Activated CD4-positive, alpha-beta T cell treated with anti-CD3 and anti-CD28 coated beads for 36 hours (primary cell): ENCODE data around the gene PLCH2. TPM values are rescaled to one million over a fixed set of nuclear protein-coding genes. Genes with fewer than 3 reads are reported as not detected.
"Not testable (repeated sequence)": the region's sequence is repeated elsewhere in the genome, so short reads cannot be mapped to it uniquely, and the experiment has no call there.

Source experiments
- ATAC-seq: fragments of 200-7000 bp; cut with Tn5 transposase; one replicate; pipeline ENCODE4 v1.10.0; 2021; ENCODE audit warnings: mild to moderate bottlenecking, moderate library complexity
- CTCF ChIA-PET: fragments of 350-600 bp; sonication (Branson Sonifier 250); formaldehyde crosslinking; loops from one replicate; lab custom pipeline; 2021; ENCODE audit warnings: antibody characterized with exemption; lab: Charles Lee
- POLR2A ChIA-PET: fragments of 350-600 bp; sonication (Branson Sonifier 250); formaldehyde crosslinking; loops from one replicate; lab custom pipeline; 2021; ENCODE audit warnings: antibody characterized with exemption, inconsistent platforms; lab: Charles Lee
- DNase-seq: peaks from one replicate; pipeline ENCODE4 v3.0.0-alpha.2; 2020
- H3K27ac Mint-ChIP-seq: one replicate; pipeline ENCODE4 v1.8.0; 2021; ENCODE audit warnings: mixed read lengths
- H3K27me3 Mint-ChIP-seq: one replicate; pipeline ENCODE4 v1.8.0; 2021; ENCODE audit warnings: mixed read lengths
- H3K36me3 Mint-ChIP-seq: one replicate; pipeline ENCODE4 v1.8.0; 2021; ENCODE audit warnings: low read depth, mixed read lengths
- H3K4me1 Mint-ChIP-seq: one replicate; pipeline ENCODE4 v1.8.0; 2021; ENCODE audit warnings: mixed read lengths
- H3K4me3 Mint-ChIP-seq: one replicate; pipeline ENCODE4 v1.8.0; 2021; ENCODE audit warnings: mild to moderate bottlenecking, moderate library complexity, mixed read lengths
- H3K9me3 Mint-ChIP-seq: one replicate; pipeline ENCODE4 v1.8.0; 2021; ENCODE audit warnings: low read depth, mixed read lengths
- intact Hi-C, 2 experiments: fragments of 100-400 bp; cut with DNase I in 1 of 2; cut with micrococcal nuclease in 1 of 2; formaldehyde crosslinking; loops; one replicate each; pipeline versions ENCODE4 v1.14.2 to v1.15.1; 2022 to 2024; cut with DNase I, micrococcal nuclease
- total RNA-seq, 2 experiments: library from RNA; stranded (reverse); gene quantifications; one replicate each; pipeline ENCODE4 v1.2.3, GENCODE V29; 2021

The PLCH2 gene
- total RNA-seq, 2 experiments from 2014 or later = 5.1 to 6.3 TPM

DNA sequence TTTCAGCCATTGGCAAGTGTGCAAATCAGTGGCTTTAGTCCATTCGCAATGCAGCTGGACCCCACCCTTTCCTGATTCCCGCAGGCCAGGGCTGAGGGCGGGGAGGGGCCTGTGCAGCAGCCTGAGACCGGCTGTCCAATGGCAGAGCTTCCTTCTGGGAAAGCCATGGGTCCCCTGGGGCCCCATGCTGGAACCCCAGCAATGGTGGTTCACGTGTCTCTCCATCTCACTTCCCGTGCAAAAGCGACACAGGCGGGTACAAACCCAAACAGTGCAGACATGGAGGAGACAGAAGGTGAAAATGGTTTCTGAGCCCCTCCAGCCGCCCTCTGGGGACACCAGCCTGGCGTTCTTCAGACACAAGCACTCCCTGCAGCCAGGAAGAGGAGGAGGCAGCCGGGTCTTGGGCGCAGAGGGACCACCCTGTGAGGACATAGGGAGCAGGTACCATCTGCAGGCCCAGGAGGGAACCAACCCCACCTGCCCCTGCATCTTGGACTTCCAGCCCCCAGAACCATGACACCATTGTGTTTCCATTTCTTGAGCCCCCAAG is 74.3 kb downstream of the PLCH2 start:
- CTCF ChIA-PET = not testable (repeated sequence)

DNA sequence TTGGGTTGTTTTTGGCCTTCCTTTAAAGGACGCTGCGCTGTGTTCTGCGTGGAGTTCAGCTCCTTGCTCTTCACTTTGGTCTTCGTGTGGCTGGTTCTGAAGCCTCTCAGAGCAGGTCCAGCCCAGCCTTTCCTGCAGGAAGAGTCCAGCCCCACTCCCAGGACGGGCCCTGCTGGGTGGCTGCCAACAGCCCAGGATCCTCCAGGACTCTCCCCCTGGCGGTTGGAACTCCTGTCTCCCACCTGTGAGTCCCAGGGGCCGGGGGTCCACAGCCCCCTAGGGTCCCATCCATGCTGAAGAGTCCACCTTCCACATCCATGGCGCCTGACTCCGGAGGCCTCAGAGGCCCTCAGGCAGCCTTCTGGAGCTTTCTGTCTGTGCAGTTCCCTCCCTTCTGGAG is 75.5 kb downstream of the PLCH2 start:
- intact Hi-C loops, ATAC-seq, H3K27ac Mint-ChIP-seq, H3K27me3 Mint-ChIP-seq, DNase-seq, POLR2A ChIA-PET, H3K4me3 Mint-ChIP-seq, H3K9me3 Mint-ChIP-seq: not testable (repeated sequence)
- Mint-ChIP-seq H3K4me1 (peaks cover 32% of the 10 kb centered on the region), H3K36me3 (peaks cover 12% of the 10 kb centered on the region)
- CTCF ChIA-PET = interaction anchor here (0.5 kb wide), 1 partner anchor 251 kb away, joined by 3 read pairs; no protein-coding TSS in a partner anchor

More for the DNA sequence above, 74.3 kb downstream of the PLCH2 start:
- H3K36me3 Mint-ChIP-seq, ATAC-seq, DNase-seq, intact Hi-C loops, H3K27me3 Mint-ChIP-seq, H3K4me3 Mint-ChIP-seq, POLR2A ChIA-PET, H3K9me3 Mint-ChIP-seq: not testable (repeated sequence)
- Mint-ChIP-seq H3K4me1 (peaks cover 28% of the 10 kb centered on the region), H3K27ac (peak overlapping the region; percentile 43)

DNA sequence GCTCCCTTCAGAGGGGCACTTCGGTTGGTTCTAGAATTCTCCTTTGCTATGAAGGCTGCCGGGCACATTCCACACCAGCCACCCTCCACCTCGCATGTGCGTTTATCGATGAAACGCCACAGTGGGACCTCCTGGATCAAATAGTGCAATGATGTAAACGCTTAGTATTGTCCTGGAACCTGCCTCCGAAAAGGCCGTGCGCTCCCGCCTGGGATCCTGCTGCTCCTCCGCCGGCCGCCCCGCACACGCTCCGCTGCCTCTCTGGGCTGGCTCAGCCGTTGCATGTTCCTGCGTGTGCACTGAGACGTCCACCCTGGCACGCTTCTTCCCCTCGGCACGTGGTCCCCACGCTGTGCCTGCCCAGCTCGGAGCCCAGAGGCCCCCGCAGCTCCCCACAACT is 76.1 kb downstream of the PLCH2 start:
- POLR2A ChIA-PET = no interaction called here
- intact Hi-C loops = no loop called here
- CTCF ChIA-PET = no interaction called here
- H3K27me3 Mint-ChIP-seq = no peaks in the 10 kb centered on the region
- no peak overlapping the region for H3K27ac Mint-ChIP-seq
- DNase-seq (no peak), ATAC-seq (no peak)
- H3K4me3 Mint-ChIP-seq = no peak overlapping the region
- peaks cover 32% of the 10 kb centered on the region for H3K4me1 Mint-ChIP-seq
- H3K9me3 Mint-ChIP-seq = no peaks in the 10 kb centered on the region
- peaks cover 18% of the 10 kb centered on the region for H3K36me3 Mint-ChIP-seq

DNA sequence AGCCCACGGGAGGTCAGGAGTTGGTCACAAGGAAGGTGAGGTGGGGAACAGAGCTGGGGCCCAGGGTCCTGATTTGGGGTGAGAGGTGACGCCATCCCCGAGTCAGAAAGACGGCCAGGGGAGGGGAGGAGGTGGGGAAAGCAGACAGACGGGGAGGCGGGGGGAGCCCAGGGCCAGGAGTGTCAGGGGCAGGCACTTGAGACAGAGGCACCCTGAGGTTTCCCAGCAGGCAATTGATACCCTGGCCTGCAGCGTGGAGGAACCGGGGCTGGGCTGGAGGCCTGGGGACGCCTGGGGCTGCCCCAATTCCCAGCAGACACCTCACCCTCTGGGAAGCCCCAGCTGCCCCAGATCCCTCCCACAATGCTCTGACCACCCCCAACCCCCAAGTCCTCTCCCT is 77.0 kb downstream of the PLCH2 start:
- H3K9me3 Mint-ChIP-seq, H3K27ac Mint-ChIP-seq, H3K27me3 Mint-ChIP-seq, DNase-seq, ATAC-seq, CTCF ChIA-PET, H3K4me3 Mint-ChIP-seq, intact Hi-C loops, POLR2A ChIA-PET: not testable (repeated sequence)
- peaks cover 23% of the 10 kb centered on the region for H3K36me3 Mint-ChIP-seq
- H3K4me1 Mint-ChIP-seq = peaks cover 35% of the 10 kb centered on the region

DNA sequence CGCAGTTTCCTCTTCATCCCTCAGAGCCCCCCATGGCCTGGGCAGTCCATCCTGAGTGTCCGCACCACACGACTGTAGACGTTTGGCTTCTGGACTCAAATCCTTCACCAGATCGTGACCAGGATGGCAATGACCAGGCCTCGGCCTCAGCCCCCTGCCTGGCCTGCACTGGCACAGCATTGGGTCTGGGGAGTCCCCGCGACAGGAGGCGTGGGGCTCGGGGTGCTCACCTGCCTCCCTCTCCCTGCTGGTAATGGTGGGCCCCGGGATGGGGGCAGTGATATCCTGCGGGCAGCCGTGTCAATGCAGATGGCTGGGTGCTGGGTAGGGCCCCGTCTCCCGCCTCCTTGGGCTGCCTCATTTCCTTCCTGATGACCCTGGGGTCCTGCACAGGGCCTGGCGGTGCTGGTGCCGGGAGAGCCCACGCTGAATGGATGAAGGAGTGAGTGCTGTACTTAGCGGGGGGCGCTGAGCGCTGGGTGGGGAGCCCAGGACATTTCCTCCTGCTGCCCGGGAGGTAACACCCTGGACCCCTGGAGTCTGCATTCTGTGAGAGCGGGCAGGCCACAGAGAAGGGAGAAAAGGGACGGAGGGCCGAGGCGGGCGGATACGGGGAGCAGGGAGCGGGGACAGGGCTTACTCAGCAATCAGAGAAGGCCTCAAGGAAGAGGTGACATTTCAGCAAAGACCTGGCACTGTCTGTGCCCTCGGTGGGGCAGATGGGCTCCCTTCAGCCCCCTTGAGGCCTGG is 78.0 kb downstream of the PLCH2 start:
- H3K36me3 Mint-ChIP-seq = peaks cover 28% of the 10 kb centered on the region
- no peaks in the 10 kb centered on the region for H3K27me3 Mint-ChIP-seq
- no peaks in the 10 kb centered on the region for H3K9me3 Mint-ChIP-seq
- peak overlapping the region; percentile 98 for H3K27ac Mint-ChIP-seq
- ChIA-PET CTCF (interaction anchor here (3.6 kb wide), 1 partner anchor 31 kb away, joined by 25 read pairs; the partner anchor contains the start of gene PRXL2B), POLR2A (no interaction called here)
- peak overlapping the region; percentile 98 for H3K4me3 Mint-ChIP-seq
- peaks cover 38% of the 10 kb centered on the region for H3K4me1 Mint-ChIP-seq
- ATAC-seq (no peak), DNase-seq (no peak)
- intact Hi-C loops = no loop called here

DNA sequence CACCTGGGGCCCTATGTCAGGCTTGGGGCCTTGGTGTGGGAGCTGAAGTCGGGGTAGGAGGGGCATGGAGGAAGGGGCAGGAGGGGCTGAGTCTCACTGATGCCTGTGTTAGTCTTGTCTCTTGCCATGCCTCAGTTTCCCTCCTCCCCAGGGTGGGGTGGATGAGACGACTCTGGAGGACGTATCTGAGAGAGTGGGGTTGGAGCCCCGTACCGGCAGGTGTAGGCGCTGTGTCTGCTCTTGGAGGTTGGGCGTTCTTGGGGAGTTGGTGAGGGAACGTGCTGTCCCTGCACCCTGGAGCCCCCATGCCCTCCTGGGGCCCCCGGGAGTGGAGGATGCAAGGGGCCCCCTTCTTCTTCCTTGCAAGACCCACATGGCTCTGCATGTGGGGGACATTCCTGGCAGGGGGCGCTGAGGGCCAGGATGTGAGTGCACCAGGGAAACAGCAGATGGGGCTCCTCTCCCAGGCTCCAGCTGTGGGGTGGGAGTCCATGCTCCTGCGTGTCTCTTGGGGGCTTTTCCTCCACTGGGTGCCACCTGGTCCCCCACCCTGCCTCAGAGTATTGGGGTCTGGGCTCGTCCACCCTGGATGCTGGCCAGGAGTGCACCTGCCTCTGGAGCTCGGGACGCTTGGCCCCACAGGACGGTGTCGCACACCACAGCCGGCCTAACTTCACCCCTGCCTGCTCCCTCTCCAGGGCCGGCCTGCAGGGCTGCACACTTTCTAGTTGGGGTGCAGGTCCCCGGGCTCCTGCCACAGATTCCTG is 78.7 kb downstream of the PLCH2 start:
- Mint-ChIP-seq H3K4me3 (peak overlapping the region; percentile 98), H3K9me3 (no peaks in the 10 kb centered on the region), H3K36me3 (peaks cover 28% of the 10 kb centered on the region), H3K27me3 (no peaks in the 10 kb centered on the region), H3K27ac (peak overlapping the region; percentile 98), H3K4me1 (peaks cover 35% of the 10 kb centered on the region)
- intact Hi-C loops = loop anchor here in 1 of 2 experiments (5.0 kb wide), 1 partner anchor 232 kb away; no protein-coding TSS in a partner anchor
- ATAC-seq = peak; percentile 28
- ChIA-PET CTCF (interaction anchor here (3.6 kb wide), 1 partner anchor 30 kb away, joined by 25 read pairs; the partner anchor contains the start of gene PRXL2B), POLR2A (no interaction called here)
- DNase-seq = peak; percentile 79

Other genes with a start within 250 kb of the PLCH2 start
- gene SKI, start 248.0 kb upstream of the PLCH2 start, total RNA-seq = 10 to 100 TPM; 28.7 to 34.0 TPM
- gene MORN1, start 84.7 kb upstream of the PLCH2 start, total RNA-seq = 1 to 10 TPM; 5.1 to 6.1 TPM
- 100 to 1,000 TPM; 146 to 152 TPM for gene RER1, start 84.4 kb upstream of the PLCH2 start, total RNA-seq
- 10 to 100 TPM; 15.1 to 17.7 TPM for gene PEX10, start 63.7 kb upstream of the PLCH2 start, total RNA-seq
- gene PANK4, start 50.3 kb downstream of the PLCH2 start, total RNA-seq = 10 to 100 TPM; 32.4 to 39.2 TPM
- gene HES5, start 54.0 kb downstream of the PLCH2 start, total RNA-seq = under 1 TPM in 1 of 2 experiments, not detected in 1; 0.14 TPM
- gene TNFRSF14, start 80.1 kb downstream of the PLCH2 start, total RNA-seq = 100 to 1,000 TPM; 135 to 145 TPM
- 10 to 100 TPM; 23.7 to 36.8 TPM for gene PRXL2B, start 110.5 kb downstream of the PLCH2 start, total RNA-seq
- gene MMEL1, start 156.7 kb downstream of the PLCH2 start, total RNA-seq = 1 to 10 TPM in 1 of 2 experiments, under 1 TPM in 1; 0.97 to 1.4 TPM